BLaER1 (cell line): ENCODE results near the gene PRTFDC1.

Experiments used
- H3K27ac ChIP-seq: shearing (Covaris generic); formaldehyde crosslinking; 2 replicates; pipeline ENCODE4 v1.8.1; 2022
- H3K27me3 ChIP-seq: shearing (Covaris generic); formaldehyde crosslinking; 2 replicates; pipeline ENCODE4 v1.8.1; 2022
- H3K36me3 ChIP-seq: shearing (Covaris generic); formaldehyde crosslinking; 2 replicates; pipeline ENCODE4 v1.8.1; 2022
- H3K4me1 ChIP-seq: shearing (Covaris generic); formaldehyde crosslinking; 2 replicates; pipeline ENCODE4 v1.8.1; 2022
- H3K4me2 ChIP-seq: shearing (Covaris generic); formaldehyde crosslinking; 2 replicates; pipeline ENCODE4 v1.8.1; 2022
- H3K4me3 ChIP-seq: shearing (Covaris generic); formaldehyde crosslinking; 2 replicates; pipeline ENCODE4 v1.8.1; 2022
- H3K9ac ChIP-seq: shearing (Covaris generic); formaldehyde crosslinking; 2 replicates; pipeline ENCODE4 v1.8.1; 2022
- H3K9me3 ChIP-seq: shearing (Covaris generic); formaldehyde crosslinking; 2 replicates; pipeline ENCODE4 v1.8.1; 2022
- H4K20me1 ChIP-seq: shearing (Covaris generic); formaldehyde crosslinking; 2 replicates; pipeline ENCODE4 v1.8.1; 2022
- Cebpa-rat ChIP-seq: shearing (Covaris generic); IDR thresholded peaks from 2 replicates; pipeline ENCODE4 v1.8.1; 2022

PRTFDC1 gene

GRCh38 chr10:24910574-24910973, 41.8 kb downstream of the PRTFDC1 start:
- no peaks in the 10 kb centered on the region for H3K27me3 ChIP-seq
- no peak overlapping the region for H3K4me3 ChIP-seq
- H3K9me3 ChIP-seq = peaks cover 12% of the 10 kb centered on the region
- no peaks in the 10 kb centered on the region for H3K4me1 ChIP-seq
- H3K36me3 ChIP-seq = no peaks in the 10 kb centered on the region
- H3K9ac ChIP-seq = no peak overlapping the region
- H3K27ac ChIP-seq = no peak overlapping the region
- H3K4me2 ChIP-seq = no peak overlapping the region
- H4K20me1 ChIP-seq = no peaks in the 10 kb centered on the region
- TF ChIP-seq Cebpa-rat = no peak

DNA sequence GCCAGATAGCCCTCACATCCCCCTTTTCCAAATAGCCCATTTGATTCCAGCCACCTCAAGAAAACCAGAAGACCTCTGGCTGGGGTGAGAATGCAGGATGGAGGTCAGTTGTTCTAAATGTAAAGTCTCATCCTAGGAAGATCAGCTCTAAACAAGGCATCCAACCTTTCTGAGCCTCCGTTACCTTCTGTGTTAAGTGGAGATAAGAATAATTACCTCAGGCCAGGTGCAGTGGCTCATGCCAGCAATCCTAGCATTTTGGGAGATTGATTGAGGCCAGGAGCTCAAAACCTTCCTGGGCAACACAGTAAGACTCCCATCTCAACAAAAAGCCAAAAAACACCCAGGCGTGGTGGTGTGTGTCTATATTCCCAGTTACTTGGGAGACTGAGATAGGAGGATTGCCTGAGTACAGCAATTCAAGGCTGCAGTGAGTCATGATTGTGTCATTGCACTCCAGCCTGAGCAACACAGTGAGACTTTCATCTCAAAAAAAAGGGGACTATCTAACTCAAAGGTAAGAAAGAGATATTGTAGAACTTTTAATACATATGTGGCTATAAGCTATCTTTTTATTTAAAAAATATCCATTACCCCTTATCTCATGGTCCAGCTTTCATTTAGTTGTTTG, 43.5 kb downstream of the PRTFDC1 start:
- Histone ChIP-seq H3K9ac (no peak overlapping the region), H3K36me3 (no peaks in the 10 kb centered on the region), H3K4me3 (no peak overlapping the region), H3K9me3 (peaks cover 12% of the 10 kb centered on the region), H3K27me3 (no peaks in the 10 kb centered on the region), H3K4me1 (no peaks in the 10 kb centered on the region), H3K4me2 (no peak overlapping the region), H4K20me1 (no peaks in the 10 kb centered on the region), H3K27ac (no peak overlapping the region)
- TF ChIP-seq Cebpa-rat = no peak

DNA sequence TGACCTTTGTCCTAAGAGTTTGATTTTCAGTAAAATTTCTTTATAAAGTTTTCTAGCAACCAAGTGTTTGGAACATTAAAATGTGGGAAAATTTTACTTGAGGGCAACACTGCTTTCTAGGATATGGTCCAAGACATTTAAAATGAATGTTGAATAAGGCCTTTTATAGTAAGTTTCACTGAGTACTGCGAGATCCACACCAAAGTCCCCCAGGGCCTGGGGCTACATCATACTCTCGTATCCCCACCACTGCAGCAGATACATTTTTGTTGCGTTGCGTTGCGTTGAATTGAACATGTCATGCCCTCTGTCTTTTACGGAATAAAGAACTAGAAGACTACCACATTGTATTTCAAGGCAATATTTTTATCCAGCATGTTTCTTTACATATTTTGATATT, 44.5 kb downstream of the PRTFDC1 start:
- Histone ChIP-seq H4K20me1 (no peaks in the 10 kb centered on the region), H3K36me3 (no peaks in the 10 kb centered on the region), H3K9ac (no peak overlapping the region), H3K4me1 (no peaks in the 10 kb centered on the region), H3K4me3 (no peak overlapping the region), H3K27ac (no peak overlapping the region), H3K4me2 (no peak overlapping the region), H3K27me3 (no peaks in the 10 kb centered on the region), H3K9me3 (peaks cover 12% of the 10 kb centered on the region)
- TF ChIP-seq Cebpa-rat = no peak

DNA sequence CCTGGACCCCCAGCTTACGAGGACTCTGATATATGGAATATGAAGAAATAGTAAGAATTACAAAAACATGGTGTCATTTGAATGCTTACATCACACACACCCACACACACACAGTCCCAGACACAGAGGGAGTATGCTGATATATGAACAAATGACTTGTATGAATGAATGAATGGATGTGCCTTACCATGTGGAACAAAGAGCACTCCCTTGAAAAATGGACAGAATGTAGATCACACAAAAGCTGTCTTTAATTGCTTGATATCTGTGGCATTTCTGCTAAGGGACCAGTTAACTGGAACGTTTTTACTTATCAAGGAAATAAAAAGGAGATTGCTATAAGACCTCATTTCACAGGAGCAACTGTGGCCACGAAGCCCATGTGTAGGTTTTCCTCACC, 46.0 kb downstream of the PRTFDC1 start:
- Histone ChIP-seq H4K20me1 (no peaks in the 10 kb centered on the region), H3K4me3 (no peak overlapping the region), H3K27me3 (no peaks in the 10 kb centered on the region), H3K36me3 (no peaks in the 10 kb centered on the region), H3K4me2 (no peak overlapping the region), H3K4me1 (no peaks in the 10 kb centered on the region), H3K9ac (no peak overlapping the region), H3K9me3 (peaks cover 12% of the 10 kb centered on the region), H3K27ac (no peak overlapping the region)
- no peak for TF ChIP-seq Cebpa-rat

DNA sequence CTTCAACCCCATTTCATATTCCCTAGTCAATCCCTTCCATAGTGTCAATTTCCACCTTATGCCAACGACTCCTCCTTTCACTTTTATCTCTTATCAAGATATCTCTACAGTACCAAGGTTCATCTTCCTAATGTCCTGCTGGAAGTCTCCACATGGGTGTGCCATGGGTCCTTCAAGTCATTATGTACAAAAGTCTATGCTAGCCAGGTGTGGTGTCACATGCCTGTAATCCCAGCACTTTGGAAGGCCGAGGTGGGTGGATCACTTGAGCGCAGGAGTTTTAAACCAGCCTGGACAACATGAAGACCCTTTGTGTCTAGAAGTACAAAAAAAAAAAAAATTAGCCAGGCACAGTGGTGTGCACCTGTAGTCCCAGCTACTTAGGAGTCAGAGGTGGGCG, 47.6 kb downstream of the PRTFDC1 start:
- Histone ChIP-seq H3K9me3 (peaks cover 12% of the 10 kb centered on the region), H4K20me1 (no peaks in the 10 kb centered on the region), H3K4me2 (no peak overlapping the region), H3K36me3 (no peaks in the 10 kb centered on the region), H3K4me3 (no peak overlapping the region), H3K4me1 (no peaks in the 10 kb centered on the region), H3K27me3 (no peaks in the 10 kb centered on the region), H3K9ac (no peak overlapping the region), H3K27ac (no peak overlapping the region)
- no peak for TF ChIP-seq Cebpa-rat

DNA sequence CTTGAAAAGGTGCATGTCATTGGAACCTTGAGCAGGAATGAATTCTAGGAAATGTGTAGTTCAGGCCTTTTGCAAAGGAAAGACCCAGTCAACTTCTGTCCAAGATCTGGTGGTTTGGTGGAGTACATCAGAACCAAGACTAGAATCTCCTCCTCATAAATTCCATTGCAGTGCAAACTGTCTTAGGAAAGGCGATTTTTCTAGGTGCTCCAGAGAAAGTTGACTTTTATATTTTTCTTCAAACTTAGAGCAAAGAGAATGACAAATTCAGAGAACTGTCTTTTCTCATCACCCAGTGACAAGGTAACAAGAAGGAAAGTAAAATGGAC, 50.0 kb downstream of the PRTFDC1 start:
- Histone ChIP-seq H3K27ac (no peak overlapping the region), H3K4me1 (no peaks in the 10 kb centered on the region), H3K27me3 (no peaks in the 10 kb centered on the region), H3K9me3 (peaks cover 12% of the 10 kb centered on the region), H3K4me3 (no peak overlapping the region), H3K9ac (no peak overlapping the region), H3K36me3 (no peaks in the 10 kb centered on the region), H3K4me2 (no peak overlapping the region), H4K20me1 (no peaks in the 10 kb centered on the region)
- TF ChIP-seq Cebpa-rat = no peak

DNA sequence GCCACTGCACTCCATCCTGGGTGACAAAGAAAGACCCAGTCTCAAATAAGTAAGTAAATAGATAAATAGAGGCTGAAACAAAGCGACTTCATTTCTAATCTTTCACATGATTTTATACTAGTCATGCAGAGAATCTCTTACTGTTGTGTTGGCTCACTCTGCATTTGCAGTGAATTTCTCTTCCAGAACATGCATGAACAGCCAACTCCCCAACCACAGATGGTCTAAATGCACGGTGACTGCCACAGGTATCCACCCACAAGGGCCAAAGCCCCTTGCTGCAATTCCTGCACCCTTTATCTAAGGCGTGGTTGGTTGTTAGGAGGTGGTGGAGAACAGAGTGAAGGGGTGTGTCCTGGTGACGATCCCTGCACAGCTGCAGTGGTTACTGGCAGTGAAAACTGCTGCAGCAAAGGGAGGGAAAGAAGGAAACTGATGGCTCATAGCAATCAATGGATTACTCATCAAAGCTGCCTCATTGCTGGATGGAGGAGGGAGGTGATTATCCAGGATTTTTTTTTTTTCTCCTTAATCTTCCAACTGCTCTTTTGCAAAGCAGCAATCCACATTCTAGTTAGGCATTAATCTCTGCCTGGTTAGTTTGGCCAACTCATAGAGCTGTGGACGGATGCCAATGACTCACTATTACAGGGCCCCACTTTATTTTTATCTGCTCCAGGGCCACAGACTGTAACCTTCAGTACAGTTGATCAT, 50.6 kb downstream of the PRTFDC1 start:
- no peak overlapping the region for H3K4me2 ChIP-seq
- H3K9ac ChIP-seq = no peak overlapping the region
- H3K4me3 ChIP-seq = no peak overlapping the region
- no peaks in the 10 kb centered on the region for H3K27me3 ChIP-seq
- H3K27ac ChIP-seq = no peak overlapping the region
- H3K36me3 ChIP-seq = no peaks in the 10 kb centered on the region
- no peak for TF ChIP-seq Cebpa-rat
- H4K20me1 ChIP-seq = no peaks in the 10 kb centered on the region
- peaks cover 7% of the 10 kb centered on the region for H3K9me3 ChIP-seq
- no peaks in the 10 kb centered on the region for H3K4me1 ChIP-seq

GRCh38 chr10:24900888-24901685, 51.3 kb downstream of the PRTFDC1 start:
- H3K27me3 ChIP-seq = no peaks in the 10 kb centered on the region
- H3K27ac ChIP-seq = no peak overlapping the region
- H3K36me3 ChIP-seq = no peaks in the 10 kb centered on the region
- no peak overlapping the region for H3K9ac ChIP-seq
- no peaks in the 10 kb centered on the region for H3K4me1 ChIP-seq
- H3K4me2 ChIP-seq = no peak overlapping the region
- H4K20me1 ChIP-seq = no peaks in the 10 kb centered on the region
- H3K9me3 ChIP-seq = no peaks in the 10 kb centered on the region
- no peak for TF ChIP-seq Cebpa-rat
- H3K4me3 ChIP-seq = no peak overlapping the region

- no peak overlapping the region for H3K9ac ChIP-seq
- H3K4me1 ChIP-seq = 0 out of 2 replicates have a peak, but pooled peaks cover under 1% of the 10 kb centered on the region
- no peaks in the 10 kb centered on the region for H3K36me3 ChIP-seq
- no peaks in the 10 kb centered on the region for H4K20me1 ChIP-seq
- no peaks in the 10 kb centered on the region for H3K9me3 ChIP-seq
- H3K4me2 ChIP-seq = no peak overlapping the region
- H3K27ac ChIP-seq = no peak overlapping the region
- TF ChIP-seq Cebpa-rat = no peak
- H3K27me3 ChIP-seq = no peaks in the 10 kb centered on the region
- no peak overlapping the region for H3K4me3 ChIP-seq
Observed at GRCh38 chr10:24899571-24899970, 52.8 kb downstream of the PRTFDC1 start.

GRCh38 chr10:24898501-24898900, 53.9 kb downstream of the PRTFDC1 start:
- Histone ChIP-seq H3K9ac (no peak overlapping the region), H3K4me3 (no peak overlapping the region), H3K4me2 (no peak overlapping the region), H3K4me1 (0 out of 2 replicates have a peak, but pooled peaks cover 6% of the 10 kb centered on the region), H4K20me1 (no peaks in the 10 kb centered on the region), H3K9me3 (no peaks in the 10 kb centered on the region), H3K27ac (no peak overlapping the region), H3K27me3 (no peaks in the 10 kb centered on the region), H3K36me3 (no peaks in the 10 kb centered on the region)
- TF ChIP-seq Cebpa-rat = no peak
